ENCODE data around the gene ATP1A2.

Gene ATP1A2

DNA sequence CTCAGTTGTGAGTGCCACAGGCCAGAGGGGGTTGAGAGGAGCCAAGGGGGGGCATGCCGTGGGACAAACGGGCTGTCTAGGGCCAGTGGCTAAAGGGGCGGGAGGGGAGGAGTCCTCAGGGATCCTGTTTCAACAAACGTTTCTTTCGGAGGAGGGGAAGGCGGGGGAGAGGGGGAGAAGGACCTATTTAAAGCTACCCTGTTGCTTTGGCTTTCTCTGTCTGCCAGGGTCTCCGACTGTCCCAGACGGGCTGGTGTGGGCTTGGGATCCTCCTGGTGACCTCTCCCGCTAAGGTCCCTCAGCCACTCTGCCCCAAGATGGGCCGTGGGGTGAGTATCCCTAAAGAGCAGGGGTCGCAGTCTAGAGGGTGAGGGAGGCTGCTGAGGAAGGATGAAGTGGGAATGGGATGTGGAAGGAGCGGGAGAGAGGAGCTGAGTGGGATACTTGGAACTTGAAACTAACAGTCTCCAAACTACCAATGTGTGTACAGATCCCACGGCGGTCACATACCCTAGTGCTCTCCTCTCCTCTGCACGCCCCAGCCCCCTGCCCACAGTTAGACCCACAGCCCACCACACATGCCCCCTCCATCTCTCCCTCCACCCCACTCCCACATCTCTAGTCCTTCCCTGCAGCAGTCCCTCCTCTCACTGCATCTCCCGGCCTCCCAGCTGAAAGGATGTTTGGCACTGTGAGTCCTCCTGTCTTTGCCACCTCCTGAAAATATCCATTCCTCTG is at the start of gene ATP1A2:
ATP1A2 (plus strand) TSS at position 215 of the 738 bp plus-strand sequence; CDS start at position 318, 103 bp downstream.
- DNase-seq, result no peak

DNA sequence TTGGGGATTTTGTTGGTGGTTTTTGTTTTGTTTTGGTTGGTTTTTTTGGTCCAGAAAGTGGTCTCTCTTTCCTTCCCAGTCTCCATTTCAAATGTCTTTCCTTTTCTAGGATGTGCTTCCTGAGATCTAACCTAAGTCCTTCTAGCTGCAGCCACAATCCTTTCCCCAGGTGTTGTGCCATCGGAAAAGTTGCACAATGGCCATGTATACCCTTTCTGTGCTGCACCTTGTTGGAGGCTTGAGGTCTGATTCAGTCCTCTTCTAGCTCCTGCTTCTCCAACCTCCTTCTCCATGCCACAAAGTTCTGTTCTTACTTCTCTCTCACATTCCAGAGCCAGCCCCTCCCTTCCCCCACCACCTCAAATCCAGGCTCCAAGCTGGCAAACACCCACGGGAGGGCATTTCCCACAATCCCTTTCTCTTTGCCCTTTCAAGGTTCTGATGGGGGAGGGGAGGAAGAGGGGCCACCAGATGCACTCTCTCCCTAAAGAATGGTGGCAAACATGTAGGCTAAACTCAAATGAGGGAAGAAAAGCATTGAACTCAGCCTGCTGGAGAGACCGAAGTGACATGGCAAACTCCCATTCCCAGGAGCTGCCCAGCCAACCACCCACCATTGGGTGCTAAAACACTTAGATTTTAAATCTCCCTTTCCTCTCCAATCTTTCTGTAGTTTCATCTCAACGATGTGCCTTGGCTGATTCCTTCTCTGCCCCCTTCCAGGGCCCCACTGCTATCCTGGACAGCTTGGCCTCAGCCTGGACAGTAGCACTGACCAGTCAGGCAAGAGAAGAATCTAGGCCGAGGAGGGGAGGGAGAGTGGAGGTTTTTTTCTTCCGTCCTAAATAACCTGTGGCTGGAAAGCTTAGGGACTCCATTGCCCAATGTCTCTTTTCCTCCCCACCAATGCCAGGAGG is 48.5 kb upstream of the ATP1A2 start:
- DNase-seq, result no peak

DNA sequence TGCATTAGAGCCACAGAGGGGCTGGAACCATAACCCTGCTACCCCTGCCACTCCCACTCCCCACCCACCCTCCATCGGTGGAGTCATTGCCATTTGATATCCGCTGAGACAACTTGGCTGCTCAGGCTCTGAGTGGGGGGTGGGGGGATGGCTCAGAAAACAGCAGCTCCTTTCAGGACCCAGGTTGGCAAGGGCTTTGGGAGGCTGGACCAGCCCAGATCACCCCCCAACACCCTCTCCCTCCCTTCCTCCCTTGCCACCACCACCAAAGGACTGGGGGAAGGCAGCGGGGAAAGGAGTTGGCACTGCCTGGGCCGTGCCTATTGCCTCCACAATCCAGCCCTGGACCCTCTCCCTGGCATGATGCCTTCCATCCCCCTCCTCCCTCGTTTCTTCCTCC is 47.3 kb upstream of the ATP1A2 start:
- no peak for DNase-seq

DNA sequence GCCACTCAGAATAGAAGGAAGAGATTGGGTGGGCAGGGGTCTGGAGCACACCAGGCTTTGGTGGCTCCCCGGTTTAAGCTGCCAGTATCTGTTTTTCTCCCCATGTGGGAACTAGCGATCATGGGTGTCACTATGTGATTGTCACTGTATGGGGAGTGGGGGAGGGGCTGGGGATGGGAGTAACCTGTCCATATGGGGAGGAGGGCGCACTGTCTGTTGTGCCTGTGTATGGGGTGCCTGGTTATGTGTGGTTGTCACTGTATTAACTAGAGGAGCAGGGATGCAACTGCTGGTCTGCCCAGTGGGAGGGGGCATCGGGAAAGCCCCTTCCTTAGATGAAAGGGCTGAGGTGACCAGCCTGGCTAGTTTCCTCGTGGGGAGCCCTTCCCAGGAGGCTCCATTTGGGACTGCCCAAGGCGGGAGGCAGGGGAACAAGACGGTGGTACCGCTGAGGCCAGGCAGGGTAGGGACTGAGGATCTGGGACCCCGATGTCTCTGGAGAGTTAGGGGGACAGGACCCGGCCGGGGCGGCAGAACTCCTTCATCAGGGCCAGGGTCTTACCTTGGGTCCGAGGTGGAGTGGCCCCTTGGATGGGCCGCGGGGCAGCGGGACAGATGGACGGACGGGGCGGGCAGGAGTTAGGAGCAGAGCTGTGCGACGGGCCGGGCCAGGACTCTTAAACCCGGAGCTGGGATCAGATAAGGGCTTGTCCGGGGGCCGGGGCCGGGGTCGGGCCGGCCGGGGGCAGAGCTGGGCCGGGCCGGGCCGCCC is 45.9 kb upstream of the ATP1A2 start, which contains the start of gene KCNJ10:
KCNJ10 (minus strand) TSS at position 701 of the 772 bp plus-strand sequence. CDS start 27,628 bp downstream, outside the sequence.
- no peak for DNase-seq

DNA sequence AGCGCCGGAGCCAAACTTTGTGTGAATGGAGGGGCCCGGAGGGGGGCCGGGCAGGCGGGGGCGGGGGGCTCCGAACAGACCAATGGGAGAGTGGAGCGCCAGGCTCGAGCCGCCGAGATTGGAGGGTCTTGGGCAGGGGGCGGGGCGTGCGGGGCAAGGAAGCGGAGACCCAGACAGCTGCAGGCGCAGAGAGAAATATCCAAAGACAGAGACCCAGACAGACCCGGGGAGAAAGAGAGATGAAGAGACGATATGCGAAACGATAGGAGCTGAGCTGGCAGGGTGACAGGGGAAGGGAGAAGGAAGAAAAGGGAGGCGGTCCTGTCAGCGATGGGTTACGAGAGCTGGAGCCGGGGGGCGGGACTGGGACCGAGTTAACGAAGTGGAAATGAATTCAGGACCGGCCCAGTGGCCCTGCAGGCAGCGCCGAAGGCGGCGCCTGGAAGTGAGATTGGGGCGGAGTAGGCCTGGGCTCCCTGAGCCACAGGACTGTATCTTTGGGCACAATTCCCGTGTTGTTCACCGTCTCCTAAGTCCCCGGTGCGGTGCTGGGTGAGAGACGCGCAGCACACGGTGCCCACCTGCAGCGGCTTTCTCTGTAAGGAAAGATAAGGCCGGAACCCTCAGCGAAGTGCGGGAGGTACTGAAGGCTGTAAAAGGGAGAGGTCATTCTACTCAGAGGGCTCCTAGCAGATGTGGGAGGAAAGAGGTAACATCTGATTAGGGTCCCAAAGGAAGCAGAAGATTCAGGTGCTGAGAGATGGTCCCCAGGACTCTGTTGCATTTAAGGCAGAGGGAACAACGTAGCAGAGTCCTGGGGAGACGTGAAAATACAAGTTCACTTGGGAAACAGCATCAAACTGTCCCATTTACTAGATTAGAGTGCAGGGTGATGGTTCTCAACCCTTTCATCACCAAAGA is 45.1 kb upstream of the ATP1A2 start:
- peak; percentile 81 for DNase-seq

DNA sequence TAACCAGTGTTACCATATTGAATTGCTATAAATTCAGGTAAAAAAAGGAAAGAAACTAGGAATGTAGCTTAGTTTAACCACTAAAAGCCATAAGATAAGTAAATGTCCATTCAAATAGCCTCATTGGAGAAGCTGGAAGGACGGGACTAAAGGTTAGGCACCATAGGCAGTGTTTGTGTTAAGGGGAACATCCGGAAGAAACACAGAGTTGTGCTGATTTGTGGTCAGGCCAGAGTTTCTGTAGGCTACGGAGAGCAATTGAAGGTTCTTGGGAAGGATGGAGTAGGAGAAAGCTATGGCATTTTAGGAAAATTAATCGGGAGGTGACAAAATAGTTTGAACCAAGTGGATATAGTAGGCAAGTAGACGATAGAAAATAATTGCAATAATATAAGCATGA is 44.3 kb upstream of the ATP1A2 start:
- no peak for DNase-seq

DNA sequence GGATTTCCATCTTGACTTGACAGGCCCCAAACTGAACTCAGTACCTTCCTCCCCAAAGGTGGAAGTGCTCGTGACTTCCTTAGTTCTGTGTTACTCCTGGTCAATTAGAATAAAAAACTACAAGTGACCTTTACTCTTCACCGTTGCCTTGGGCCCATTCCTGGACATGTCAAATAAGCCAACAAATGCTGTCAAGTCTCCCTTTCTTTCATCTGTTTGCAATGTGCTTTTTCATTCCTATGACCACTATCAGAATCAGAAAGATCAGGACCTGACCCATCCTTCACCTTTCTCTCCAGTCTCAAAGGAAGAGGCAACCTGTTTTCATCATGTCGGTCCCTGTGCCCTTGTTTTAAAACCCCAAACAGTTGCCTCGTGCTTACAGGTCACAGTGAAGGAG is 40.7 kb upstream of the ATP1A2 start:
- no peak for DNase-seq

DNA sequence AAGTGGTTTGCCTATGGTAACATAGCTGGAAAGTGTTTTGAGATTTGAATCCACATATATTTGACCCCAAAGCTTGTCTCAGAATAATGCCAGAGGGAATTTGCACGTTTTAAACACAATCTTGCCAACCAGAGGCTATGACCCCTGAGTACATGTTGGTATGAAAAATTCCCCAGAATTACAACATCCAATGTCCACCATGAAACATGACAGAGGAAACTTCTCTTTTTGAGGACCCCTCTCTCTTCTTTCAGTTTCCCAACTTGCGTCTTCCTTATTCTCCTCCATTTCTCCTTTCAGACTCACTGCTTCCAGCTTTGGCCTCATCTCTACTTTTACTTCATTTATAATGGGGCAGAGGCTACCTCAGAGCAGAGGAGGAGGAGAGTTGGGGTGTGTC is 39.7 kb upstream of the ATP1A2 start:
- DNase-seq, result no peak

DNA sequence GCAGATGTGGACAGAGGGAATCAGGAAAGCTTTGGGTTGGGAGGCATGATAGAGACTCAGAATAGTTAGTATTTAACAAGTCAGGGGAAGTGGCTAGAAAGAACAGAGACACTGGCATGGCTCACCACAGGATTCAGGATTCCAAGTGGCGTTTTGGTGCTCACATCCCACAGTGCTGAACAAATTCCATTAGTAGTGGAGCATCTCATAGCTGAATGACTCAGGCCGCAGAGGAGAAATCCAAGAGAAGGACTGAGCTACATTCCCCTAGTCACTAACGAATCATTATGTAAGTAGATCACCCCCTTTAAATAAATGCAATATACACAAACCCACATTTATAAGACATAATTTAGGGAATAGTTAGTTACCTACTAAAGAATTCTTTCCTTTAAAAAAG is 39.3 kb upstream of the ATP1A2 start:
- DNase-seq, result no peak

DNA sequence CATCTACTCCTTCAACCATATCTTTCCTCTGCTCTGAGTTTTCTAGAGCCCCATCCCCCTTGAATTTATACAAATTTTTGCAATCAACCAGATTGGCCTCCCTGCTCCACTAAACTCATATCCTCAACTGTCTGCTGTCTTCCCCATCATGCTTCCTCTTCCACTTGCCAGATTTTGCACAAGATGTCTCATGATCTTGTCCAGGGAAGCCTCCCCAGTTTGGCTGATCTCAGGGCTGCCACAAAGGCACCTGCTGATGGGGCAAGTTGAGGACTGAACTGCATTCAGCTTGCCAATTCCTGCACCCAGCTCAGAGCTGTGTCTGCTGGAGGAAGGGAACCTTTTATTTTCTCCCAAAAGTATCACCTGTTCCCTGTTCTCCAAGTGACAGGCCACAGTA is 38.1 kb upstream of the ATP1A2 start:
- DNase-seq, result no peak

DNA sequence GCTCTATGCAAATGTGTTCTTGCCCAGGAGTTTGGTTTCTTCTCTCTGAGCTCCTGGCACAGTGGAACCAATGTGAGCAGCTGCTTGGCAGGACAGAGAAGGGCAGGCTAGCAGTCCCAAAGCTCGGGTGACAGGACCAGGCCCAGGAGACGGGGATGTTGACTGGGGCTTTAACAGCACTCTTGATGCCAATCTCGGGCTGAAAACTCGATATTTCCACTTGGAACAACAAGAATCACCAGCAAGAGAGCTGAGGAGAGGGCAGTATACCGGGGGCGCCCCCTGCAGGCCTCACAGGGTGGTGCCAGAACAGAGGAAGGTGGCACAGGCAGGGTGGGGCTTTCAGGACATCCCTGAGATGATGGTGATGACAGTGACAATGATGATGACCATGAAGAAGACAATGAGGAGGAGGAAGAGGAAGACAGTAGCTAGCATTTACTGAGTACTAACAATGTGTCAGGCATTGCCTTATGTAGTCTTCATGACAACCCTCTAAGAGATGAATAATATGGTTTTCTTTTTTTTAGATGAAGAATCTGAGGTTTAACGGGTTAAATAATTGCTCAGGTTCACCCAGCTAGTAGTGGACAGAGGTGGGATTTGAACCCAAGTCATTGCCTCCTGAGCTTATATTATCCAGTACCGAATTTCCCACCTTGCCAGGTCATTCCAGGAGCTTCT is 36.9 kb upstream of the ATP1A2 start:
- DNase-seq, result peak; percentile 52

DNA sequence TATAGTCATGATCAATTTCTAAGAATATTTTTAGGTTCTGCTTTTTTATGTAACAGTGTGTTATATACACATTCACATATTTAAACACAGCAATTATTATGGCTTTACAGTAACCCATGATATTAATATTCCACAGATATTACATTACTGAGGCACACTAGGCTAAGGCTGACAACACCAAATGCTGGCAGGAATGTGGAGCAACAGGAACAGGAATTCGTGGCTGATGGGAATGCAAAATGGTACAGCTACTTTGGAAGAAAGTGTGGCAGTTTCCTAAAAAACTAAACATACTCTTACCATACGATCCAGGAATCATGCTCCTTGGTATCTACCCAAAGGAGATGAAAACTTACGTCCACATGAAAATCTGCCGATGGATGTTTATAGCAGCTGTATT is 36.1 kb upstream of the ATP1A2 start:
- DNase-seq, result no peak

DNA sequence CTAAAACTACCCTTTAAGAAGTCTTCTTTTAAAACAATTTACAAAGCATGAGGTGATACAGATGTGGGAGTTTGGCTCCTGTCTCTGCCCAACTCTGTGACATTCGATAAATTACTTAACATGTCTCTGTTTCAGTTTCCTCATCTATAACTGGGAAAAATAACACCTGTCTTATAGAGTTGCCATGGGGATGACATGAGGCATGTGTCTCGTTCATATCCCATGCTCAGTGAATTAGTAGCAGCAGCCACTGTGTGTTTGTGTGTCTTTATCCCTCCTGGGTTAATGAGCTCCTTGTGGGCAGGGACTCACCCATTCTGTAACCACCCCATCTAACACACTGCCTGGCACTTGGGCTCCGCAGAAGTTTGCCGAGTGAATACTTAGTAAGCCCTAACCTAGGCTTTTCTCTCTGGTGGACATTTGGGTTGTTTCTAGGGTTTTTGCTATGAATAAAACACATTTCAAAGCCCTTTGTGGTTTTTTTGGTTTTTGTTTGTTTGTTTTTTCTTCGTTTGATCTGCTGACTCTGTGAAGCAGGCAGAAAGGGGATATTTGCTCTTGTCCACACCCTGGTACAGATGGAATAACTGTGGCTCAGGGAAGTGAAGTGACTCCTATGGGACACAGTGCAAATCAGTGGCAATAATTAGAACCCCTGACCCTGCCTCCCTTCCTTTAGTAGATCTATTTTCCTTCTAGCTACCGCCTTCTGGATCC is 35.0 kb upstream of the ATP1A2 start:
- DNase-seq, result no peak

DNA sequence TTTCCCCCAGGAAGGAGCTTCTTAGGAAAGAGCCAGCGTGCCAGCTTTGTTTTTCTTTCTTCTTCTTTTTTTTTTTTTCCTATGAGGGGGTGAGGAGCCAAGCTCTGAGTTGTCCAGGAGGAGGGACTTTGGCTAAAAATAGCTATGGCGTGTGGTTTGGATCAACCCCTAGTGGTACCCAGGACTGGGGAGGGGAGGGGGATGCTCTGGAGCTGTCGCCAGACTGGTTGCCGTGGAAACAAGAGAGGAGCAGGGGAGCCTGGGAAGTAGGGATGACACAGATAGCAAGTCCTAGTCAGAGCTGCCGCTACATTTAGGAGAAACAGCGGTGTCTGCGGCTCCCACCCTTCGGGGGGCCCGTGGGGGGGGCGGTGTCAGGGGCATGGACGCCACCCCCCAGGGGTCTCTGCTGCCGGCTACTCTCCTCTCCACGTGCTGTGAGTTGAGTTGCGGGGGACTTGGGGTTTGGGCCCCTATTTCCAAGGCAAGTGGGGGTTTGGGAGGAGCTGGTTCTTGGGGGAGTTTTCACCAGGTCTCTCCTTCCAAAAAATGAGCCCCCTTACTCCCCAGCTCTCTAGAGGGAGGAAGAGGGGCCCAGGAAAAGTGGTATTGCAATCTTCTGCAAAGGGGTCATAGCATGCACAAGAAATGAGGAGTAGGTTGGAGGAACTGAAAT is 34.2 kb upstream of the ATP1A2 start, which contains the start of gene KCNJ9:
KCNJ9 (plus strand) TSS at position 278 of the 676 bp plus-strand sequence. CDS start 2,493 bp downstream, outside the sequence.
- DNase-seq, result no peak

DNA sequence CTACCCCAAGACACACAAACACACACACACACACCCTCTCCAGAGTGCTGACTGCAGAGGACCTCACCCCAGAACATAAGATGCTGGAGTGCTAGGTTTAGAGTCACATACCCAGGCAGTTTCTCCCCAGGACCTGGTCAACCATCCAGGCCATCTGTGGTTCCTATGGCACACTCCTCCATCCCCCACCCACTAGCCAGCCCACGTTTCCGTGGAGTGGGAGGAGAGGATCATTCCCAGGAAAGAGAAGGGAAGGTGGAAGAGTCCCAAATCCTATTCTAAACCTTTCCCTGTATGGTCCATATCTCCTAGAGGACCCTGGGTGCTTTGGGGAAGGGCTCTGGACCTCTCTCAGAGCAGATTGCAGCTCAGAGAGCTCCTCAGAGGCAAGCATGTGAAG is 33.1 kb upstream of the ATP1A2 start:
- no peak for DNase-seq

DNA sequence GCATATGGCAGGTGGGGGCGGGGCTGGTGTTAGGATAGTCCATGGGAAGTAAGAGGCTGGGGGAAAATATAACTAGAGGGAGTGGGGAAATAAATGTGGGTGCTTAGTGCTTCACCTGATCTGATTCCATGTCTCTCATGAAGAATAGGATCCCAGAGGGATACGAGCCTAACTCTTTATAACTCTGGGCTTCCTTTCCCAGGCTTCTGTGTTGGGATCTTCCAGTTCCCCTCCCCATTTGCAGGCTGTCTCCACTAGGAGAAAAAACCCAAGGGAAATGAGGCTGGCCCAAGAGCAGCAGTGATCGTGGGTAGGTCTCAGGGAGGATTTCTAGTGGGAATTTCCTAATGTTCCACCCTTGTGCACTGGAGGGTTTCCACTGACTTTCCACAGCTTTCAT is 32.6 kb upstream of the ATP1A2 start:
- no peak for DNase-seq

DNA sequence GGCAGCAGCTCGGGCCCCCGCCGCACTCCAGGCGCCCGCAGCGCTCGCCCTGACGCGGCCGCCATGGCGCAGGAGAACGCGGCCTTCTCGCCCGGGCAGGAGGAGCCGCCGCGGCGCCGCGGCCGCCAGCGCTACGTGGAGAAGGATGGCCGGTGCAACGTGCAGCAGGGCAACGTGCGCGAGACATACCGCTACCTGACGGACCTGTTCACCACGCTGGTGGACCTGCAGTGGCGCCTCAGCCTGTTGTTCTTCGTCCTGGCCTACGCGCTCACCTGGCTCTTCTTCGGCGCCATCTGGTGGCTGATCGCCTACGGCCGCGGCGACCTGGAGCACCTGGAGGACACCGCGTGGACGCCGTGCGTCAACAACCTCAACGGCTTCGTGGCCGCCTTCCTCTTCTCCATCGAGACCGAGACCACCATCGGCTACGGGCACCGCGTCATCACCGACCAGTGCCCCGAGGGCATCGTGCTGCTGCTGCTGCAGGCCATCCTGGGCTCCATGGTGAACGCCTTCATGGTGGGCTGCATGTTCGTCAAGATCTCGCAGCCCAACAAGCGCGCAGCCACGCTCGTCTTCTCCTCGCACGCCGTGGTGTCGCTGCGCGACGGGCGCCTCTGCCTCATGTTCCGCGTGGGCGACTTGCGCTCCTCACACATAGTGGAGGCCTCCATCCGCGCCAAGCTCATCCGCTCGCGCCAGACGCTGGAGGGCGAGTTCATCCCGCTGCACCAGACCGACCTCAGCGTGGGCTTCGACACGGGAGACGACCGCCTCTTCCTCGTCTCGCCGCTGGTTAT is 31.4 kb upstream of the ATP1A2 start:
- peak; percentile 70 for DNase-seq

DNA sequence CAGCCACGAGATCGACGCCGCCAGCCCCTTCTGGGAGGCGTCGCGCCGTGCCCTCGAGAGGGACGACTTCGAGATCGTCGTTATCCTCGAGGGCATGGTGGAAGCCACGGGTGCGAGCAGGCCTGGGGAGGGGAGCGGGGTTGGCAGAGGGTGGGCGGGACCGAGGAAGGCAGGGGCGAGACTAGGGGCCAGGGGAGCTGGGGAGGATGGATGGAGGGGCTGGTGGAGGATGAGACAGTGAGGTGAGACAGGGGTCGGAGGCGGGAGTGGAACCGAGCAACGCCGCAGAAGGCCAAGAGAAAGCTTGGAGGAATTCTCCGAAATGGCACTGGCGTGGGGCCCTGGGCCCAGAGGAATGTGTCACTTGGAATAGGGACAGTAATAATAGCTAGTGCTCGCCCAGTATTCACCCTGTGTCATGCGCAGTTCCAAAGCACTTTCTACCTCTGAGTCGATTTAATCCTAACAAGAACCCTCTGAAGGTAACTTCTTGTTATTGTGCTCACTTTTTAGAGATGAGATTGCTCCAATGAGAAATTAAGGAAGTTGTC is 30.7 kb upstream of the ATP1A2 start:
- no peak for DNase-seq
